Smooth muscle cell (in vitro differentiated cells): ENCODE measurements around the gene ARHGAP22. TPM values are rescaled to one million over a fixed set of nuclear protein-coding genes. Genes with fewer than 3 reads are reported as not detected.

Experiments used
- DNase-seq: peaks from one replicate; lab custom pipeline; 2025; ENCODE audit not compliant: unreplicated experiment; lab: John Stamatoyannopoulos, UW
- H2AFZ ChIP-seq: fragments of 200-600 bp; sonication (generic); 2 replicates; pipeline ENCODE4 v1.6.0; 2016; ENCODE audit warnings: antibody characterized with exemption, low read depth, mild to moderate bottlenecking
- H3F3A ChIP-seq: fragments of 200-600 bp; sonication (generic); 2 replicates; pipeline ENCODE4 v1.6.0; 2017; ENCODE audit warnings: antibody characterized with exemption, low read depth
- H3K27ac ChIP-seq: fragments of 200-600 bp; sonication (generic); 2 replicates; pipeline ENCODE4 v1.5.1; 2016; ENCODE audit warnings: low read depth, mild to moderate bottlenecking
- H3K27me3 ChIP-seq: fragments of 200-600 bp; sonication (generic); 2 replicates; pipeline ENCODE4 v1.6.1; 2016; ENCODE audit warnings: low read depth, mild to moderate bottlenecking
- H3K36me3 ChIP-seq: fragments of 200-600 bp; sonication (generic); 2 replicates; pipeline ENCODE4 v1.5.1; 2016; ENCODE audit warnings: low read depth
- H3K4me1 ChIP-seq: fragments of 200-600 bp; sonication (generic); 2 replicates; pipeline ENCODE4 v1.5.1; 2016; ENCODE audit warnings: low read depth
- H3K4me2 ChIP-seq: fragments of 200-600 bp; sonication (generic); 2 replicates; pipeline ENCODE4 v1.6.0; 2016; ENCODE audit warnings: mild to moderate bottlenecking
- H3K4me3 ChIP-seq: fragments of 200-600 bp; sonication (generic); 2 replicates; pipeline ENCODE4 v1.5.1; 2016; ENCODE audit warnings: mild to moderate bottlenecking
- H3K79me2 ChIP-seq: fragments of 200-600 bp; sonication (generic); 2 replicates; pipeline ENCODE4 v1.6.0; 2016; ENCODE audit warnings: low read depth, mild to moderate bottlenecking
- H3K9ac ChIP-seq: fragments of 200-600 bp; sonication (generic); 2 replicates; pipeline ENCODE4 v1.6.0; 2016; ENCODE audit warnings: low read depth
- H3K9me3 ChIP-seq: fragments of 200-600 bp; sonication (generic); replicated peaks from 2 replicates; pipeline ENCODE4 v1.5.1; 2016; ENCODE audit warnings: low read depth
- H4K20me1 ChIP-seq: fragments of 200-600 bp; sonication (generic); 2 replicates; pipeline ENCODE4 v1.6.0; 2016; ENCODE audit warnings: low read depth
- CTCF ChIP-seq: fragments of 200-600 bp; sonication (generic); IDR thresholded peaks from 2 replicates; pipeline ENCODE4 v1.5.1; 2017; ENCODE audit warnings: borderline replicate concordance, mild to moderate bottlenecking, antibody characterized with exemption; ENCODE audit not compliant: insufficient read depth, poor library complexity, severe bottlenecking
- WGBS: methylation state at CpG from one replicate; pipeline ENCODE4 v1.1.7; 2016; ENCODE audit warnings: low lambda C conversion rate; 5-methylcytosine and 5-hydroxymethylcytosine counted together
- polyA plus RNA-seq: library from polyadenylated mRNA; unstranded; fragments of >200 nt; fragmentation: Nextera tagmentation; extraction: Ambion mirVana; gene quantifications from 2 replicates; pipeline ENCODE4 v1.2.1, GENCODE V29; 2016
- total RNA-seq: library from RNA; depleted of rRNA; stranded (reverse); fragments of >200 nt; gene quantifications from 2 replicates; pipeline ENCODE4 v1.2.3, GENCODE V29; 2014

ARHGAP22 gene
- total and polyA plus RNA-seq, 2 experiments from 2014 or later = 1.8 to 8.8 TPM

DNA sequence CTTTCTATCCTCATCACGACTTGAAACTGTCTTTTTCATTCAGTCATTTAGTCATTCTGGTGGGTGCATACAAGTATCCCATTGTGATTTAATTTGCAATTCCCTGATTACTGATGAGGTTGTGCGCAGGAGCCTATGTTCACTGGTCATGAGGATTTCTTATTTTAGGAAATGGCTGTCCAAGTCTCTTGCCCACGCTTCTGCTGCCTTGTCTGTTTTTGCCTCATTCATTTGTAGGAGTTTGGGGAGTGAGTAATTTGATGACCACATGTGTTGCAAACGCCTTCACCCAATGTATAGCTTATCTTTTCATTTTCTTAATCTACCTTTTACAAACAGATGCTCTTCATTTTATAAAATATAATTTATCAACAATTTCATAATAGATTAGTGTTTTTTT lies 127.3 kb downstream of the ARHGAP22 start:
- DNase-seq = no peak
- Histone ChIP-seq H3K27ac (no peak overlapping the region), H3K4me3 (no peak overlapping the region), H3K4me1 (no peaks in the 10 kb centered on the region), H3K79me2 (no peaks in the 10 kb centered on the region), H3K27me3 (no peaks in the 10 kb centered on the region), H2AFZ (no peak overlapping the region), H4K20me1 (no peaks in the 10 kb centered on the region), H3K36me3 (no peaks in the 10 kb centered on the region), H3K9me3 (no peaks in the 10 kb centered on the region), H3F3A (no peaks in the 10 kb centered on the region), H3K9ac (no peak overlapping the region), H3K4me2 (no peak overlapping the region)
- WGBS = 88% methylated on average over 4 of the region's 4 CpGs
- no peak for TF ChIP-seq CTCF

DNA sequence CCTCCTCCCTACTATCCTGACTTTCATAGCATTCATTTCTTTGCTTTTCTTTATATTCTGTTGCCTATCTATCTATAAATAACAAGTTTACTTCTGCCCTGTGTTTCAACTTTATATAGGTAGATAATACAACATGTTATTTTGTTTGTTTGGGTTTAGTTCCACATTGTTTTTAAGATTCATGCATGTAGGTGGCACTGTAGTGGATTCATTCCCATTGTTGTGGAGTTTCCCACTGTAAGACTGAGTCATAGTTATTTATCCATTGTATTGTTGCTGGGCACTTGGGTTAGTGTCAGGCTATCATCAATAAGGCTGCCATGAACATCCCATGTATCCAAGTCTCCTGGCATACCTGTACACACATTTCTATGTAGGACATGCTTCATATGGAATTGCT lies 127.7 kb downstream of the ARHGAP22 start:
- TF ChIP-seq CTCF = no peak
- no peak overlapping the region for H3K9ac ChIP-seq
- no peaks in the 10 kb centered on the region for H3K9me3 ChIP-seq
- no peak overlapping the region for H2AFZ ChIP-seq
- H3K4me1 ChIP-seq = no peaks in the 10 kb centered on the region
- no peaks in the 10 kb centered on the region for H3K79me2 ChIP-seq
- no peaks in the 10 kb centered on the region for H3F3A ChIP-seq
- no peak overlapping the region for H3K4me2 ChIP-seq
- no peak overlapping the region for H3K4me3 ChIP-seq
- H3K27ac ChIP-seq = no peak overlapping the region
- DNase-seq = no peak
- no peaks in the 10 kb centered on the region for H4K20me1 ChIP-seq
- H3K36me3 ChIP-seq = no peaks in the 10 kb centered on the region
- H3K27me3 ChIP-seq = no peaks in the 10 kb centered on the region

- no peaks in the 10 kb centered on the region for H3K79me2 ChIP-seq
- no peak for DNase-seq
- no peak overlapping the region for H2AFZ ChIP-seq
- no peaks in the 10 kb centered on the region for H3K4me1 ChIP-seq
- H4K20me1 ChIP-seq = no peaks in the 10 kb centered on the region
- no peaks in the 10 kb centered on the region for H3K36me3 ChIP-seq
- 42% methylated on average over 9 of the region's 9 CpGs for WGBS
- no peak overlapping the region for H3K27ac ChIP-seq
- H3F3A ChIP-seq = no peaks in the 10 kb centered on the region
- TF ChIP-seq CTCF = no peak
- no peaks in the 10 kb centered on the region for H3K9me3 ChIP-seq
- no peaks in the 10 kb centered on the region for H3K27me3 ChIP-seq
- no peak overlapping the region for H3K4me2 ChIP-seq
- H3K4me3 ChIP-seq = no peak overlapping the region
- H3K9ac ChIP-seq = no peak overlapping the region
Measured at GRCh38 chr10:48476279-48476982, 128.4 kb downstream of the ARHGAP22 start.

DNA sequence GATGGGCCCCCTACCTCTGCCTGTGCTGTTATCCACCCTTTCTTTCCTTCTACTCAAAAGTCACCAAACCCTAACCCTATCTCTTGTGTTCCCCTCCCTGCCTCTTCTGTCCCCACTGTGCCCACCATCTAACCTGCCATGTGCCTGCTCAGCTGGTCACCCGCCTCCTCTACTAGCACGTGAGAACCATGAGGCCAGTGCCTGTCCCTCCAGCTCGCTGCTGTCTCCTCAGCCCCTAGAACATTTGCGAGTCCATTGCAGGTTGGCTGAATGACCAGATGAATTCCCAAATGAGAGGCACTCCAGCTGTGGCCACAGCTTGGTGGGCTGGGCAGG lies 129.0 kb downstream of the ARHGAP22 start:
- Histone ChIP-seq H3K27ac (no peak overlapping the region), H3K79me2 (no peaks in the 10 kb centered on the region), H3K36me3 (no peaks in the 10 kb centered on the region)

More for the DNA sequence above, 129.0 kb downstream of the ARHGAP22 start:
- Histone ChIP-seq H3K27me3 (no peaks in the 10 kb centered on the region), H4K20me1 (no peaks in the 10 kb centered on the region), H2AFZ (no peak overlapping the region), H3K9ac (no peak overlapping the region), H3K4me1 (no peaks in the 10 kb centered on the region), H3K4me3 (no peak overlapping the region), H3K4me2 (no peak overlapping the region), H3F3A (no peaks in the 10 kb centered on the region), H3K9me3 (no peaks in the 10 kb centered on the region)
- 96% methylated on average over 4 of the region's 4 CpGs for WGBS
- no peak for DNase-seq
- no peak for TF ChIP-seq CTCF
